Lung (tissue), 12 donors: ENCODE results near the gene TCP10L. TPM values are rescaled to one million over a fixed set of nuclear protein-coding genes. Genes with fewer than 3 reads are reported as not detected.

Source experiments
- ATAC-seq: fragments of 200-7000 bp; cut with Tn5 transposase; one replicate; pipeline ENCODE4 v1.9.1; 2020; ENCODE audit warnings: moderate number of reproducible peaks; ENCODE audit not compliant: insufficient read depth, low FRiP score
- DNase-seq, 3 donors: peaks; one replicate each; pipeline ENCODE4 v3.0.0-alpha.2; 2013 to 2017
- H3K27ac ChIP-seq, 2 donors: one replicate each; pipeline ENCODE4 v1.5.1; 2013; ENCODE audit warnings: mild to moderate bottlenecking in 2 of 2, moderate library complexity in 2 of 2, control low read depth in 1 of 2, inconsistent platforms in 1 of 2, low read depth in 1 of 2, low read length in 1 of 2
- H3K27me3 ChIP-seq, 3 donors: one replicate each; pipeline ENCODE4 v1.5.1; 2013; ENCODE audit warnings: low read length in 2 of 3; ENCODE audit not compliant: control insufficient read depth in 3 of 3, insufficient read depth in 3 of 3
- H3K36me3 ChIP-seq, 4 donors: one replicate each; pipeline ENCODE4 v1.5.1; 2013; ENCODE audit warnings: low read length in 4 of 4, mild to moderate bottlenecking in 1 of 4, moderate library complexity in 1 of 4; ENCODE audit not compliant: control insufficient read depth in 4 of 4, insufficient read depth in 4 of 4
- H3K4me1 ChIP-seq, 5 donors: one replicate each; pipeline ENCODE4 v1.5.1; 2013; ENCODE audit warnings: low read length in 5 of 5, mild to moderate bottlenecking in 2 of 5, moderate library complexity in 1 of 5; ENCODE audit not compliant: control insufficient read depth in 5 of 5, insufficient read depth in 5 of 5
- H3K4me3 ChIP-seq: one replicate; pipeline ENCODE4 v1.5.1; 2013; ENCODE audit warnings: mild to moderate bottlenecking, control low read depth, moderate library complexity
- H3K9ac ChIP-seq, 2 donors: one replicate each; pipeline ENCODE4 v1.5.1; 2013; ENCODE audit warnings: low read length in 2 of 2, control low read depth in 1 of 2; ENCODE audit not compliant: insufficient read depth in 1 of 2
- H3K9me3 ChIP-seq, 4 donors: one replicate each; pipeline ENCODE4 v1.5.1; 2013; ENCODE audit warnings: low read length in 3 of 4, mild to moderate bottlenecking in 1 of 4, moderate library complexity in 1 of 4; ENCODE audit not compliant: control insufficient read depth in 4 of 4, insufficient read depth in 3 of 4
- WGBS, 2 donors: extraction: QIAGEN DNeasy Blood & Tissue Kit; methylation state at CpG; one replicate each; pipeline ENCODE4 v1.1.7; 2013; 5-methylcytosine and 5-hydroxymethylcytosine counted together
- polyA plus RNA-seq, 2 donors: library from polyadenylated mRNA; stranded (reverse); fragments of 200-250 nt; gene quantifications; one replicate each; pipeline ENCODE4 v1.2.1, GENCODE V29; 2013
- total RNA-seq, 2 donors: library from RNA; depleted of rRNA in 1 of 2; stranded (reverse); fragments of >200 nt in 1 of 2; gene quantifications; one replicate each; pipeline ENCODE4 v1.2.1, GENCODE V29; 2014 to 2021
- TF ChIP-seq, protein P1 (sequence below): IDR thresholded peaks from 2 replicates; pipeline ENCODE4 v1.5.1; 2012; ENCODE audit warnings: mild to moderate bottlenecking; ENCODE audit errors: control extremely low read depth, extremely low read depth
- donor health status: control.
- donor health status: control.
- donor health status: Bipolar disorder and iron deficiency.
- donor health status: healthy.
- donor health status: DM: yes; HTN: yes; CAD: no.

Gene TCP10L
- total and polyA plus RNA-seq, 4 donors: 0.25 to 0.71 (median 0.54) TPM

GRCh38 chr21:32569261-32570230 is 15.8 kb downstream of the TCP10L start:
- 4% methylated on average over 61 of the region's 61 CpGs for WGBS, 2 donors
- peak; percentile 92 for ATAC-seq

GRCh38 chr21:32567626-32568025 is 17.7 kb downstream of the TCP10L start:
- no peaks in the 10 kb centered on the region for H3K27me3 ChIP-seq
- no peak for ATAC-seq
- WGBS, 2 donors: 95% methylated on average over 8 of the region's 8 CpGs
- H3K9ac ChIP-seq: no peak overlapping the region
- TF ChIP-seq, protein P1, sequence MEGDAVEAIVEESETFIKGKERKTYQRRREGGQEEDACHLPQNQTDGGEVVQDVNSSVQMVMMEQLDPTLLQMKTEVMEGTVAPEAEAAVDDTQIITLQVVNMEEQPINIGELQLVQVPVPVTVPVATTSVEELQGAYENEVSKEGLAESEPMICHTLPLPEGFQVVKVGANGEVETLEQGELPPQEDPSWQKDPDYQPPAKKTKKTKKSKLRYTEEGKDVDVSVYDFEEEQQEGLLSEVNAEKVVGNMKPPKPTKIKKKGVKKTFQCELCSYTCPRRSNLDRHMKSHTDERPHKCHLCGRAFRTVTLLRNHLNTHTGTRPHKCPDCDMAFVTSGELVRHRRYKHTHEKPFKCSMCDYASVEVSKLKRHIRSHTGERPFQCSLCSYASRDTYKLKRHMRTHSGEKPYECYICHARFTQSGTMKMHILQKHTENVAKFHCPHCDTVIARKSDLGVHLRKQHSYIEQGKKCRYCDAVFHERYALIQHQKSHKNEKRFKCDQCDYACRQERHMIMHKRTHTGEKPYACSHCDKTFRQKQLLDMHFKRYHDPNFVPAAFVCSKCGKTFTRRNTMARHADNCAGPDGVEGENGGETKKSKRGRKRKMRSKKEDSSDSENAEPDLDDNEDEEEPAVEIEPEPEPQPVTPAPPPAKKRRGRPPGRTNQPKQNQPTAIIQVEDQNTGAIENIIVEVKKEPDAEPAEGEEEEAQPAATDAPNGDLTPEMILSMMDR: no peak
- H3K9me3 ChIP-seq: no peaks in the 10 kb centered on the region
- no peak for DNase-seq
- peaks cover 0 to 9% (median 0%) of the 10 kb centered on the region in 5 donors for H3K4me1 ChIP-seq
- no peak overlapping the region for H3K4me3 ChIP-seq
- no peak overlapping the region for H3K27ac ChIP-seq
- peaks cover 0 to 2% (median 0%) of the 10 kb centered on the region in 4 donors for H3K36me3 ChIP-seq

More at GRCh38 chr21:32569261-32570230, 15.8 kb downstream of the TCP10L start:
- TF ChIP-seq, protein P1: peak; percentile 68
- Histone ChIP-seq H3K27ac (peak overlapping the region in 1 of 2 donors; percentile 85), H3K36me3 (peaks cover 0 to 2% (median 0%) of the 10 kb centered on the region in 4 donors), H3K4me3 (peak overlapping the region; percentile 40), H3K9me3 (no peaks in the 10 kb centered on the region), H3K9ac (peak overlapping the region; percentile 37 to 79), H3K4me1 (peaks cover 0 to 9% (median 0%) of the 10 kb centered on the region in 5 donors), H3K27me3 (peaks cover 0 to 4% (median 0%) of the 10 kb centered on the region in 3 donors)
- peak; percentile 78 to 87 (median 82) for DNase-seq

DNA sequence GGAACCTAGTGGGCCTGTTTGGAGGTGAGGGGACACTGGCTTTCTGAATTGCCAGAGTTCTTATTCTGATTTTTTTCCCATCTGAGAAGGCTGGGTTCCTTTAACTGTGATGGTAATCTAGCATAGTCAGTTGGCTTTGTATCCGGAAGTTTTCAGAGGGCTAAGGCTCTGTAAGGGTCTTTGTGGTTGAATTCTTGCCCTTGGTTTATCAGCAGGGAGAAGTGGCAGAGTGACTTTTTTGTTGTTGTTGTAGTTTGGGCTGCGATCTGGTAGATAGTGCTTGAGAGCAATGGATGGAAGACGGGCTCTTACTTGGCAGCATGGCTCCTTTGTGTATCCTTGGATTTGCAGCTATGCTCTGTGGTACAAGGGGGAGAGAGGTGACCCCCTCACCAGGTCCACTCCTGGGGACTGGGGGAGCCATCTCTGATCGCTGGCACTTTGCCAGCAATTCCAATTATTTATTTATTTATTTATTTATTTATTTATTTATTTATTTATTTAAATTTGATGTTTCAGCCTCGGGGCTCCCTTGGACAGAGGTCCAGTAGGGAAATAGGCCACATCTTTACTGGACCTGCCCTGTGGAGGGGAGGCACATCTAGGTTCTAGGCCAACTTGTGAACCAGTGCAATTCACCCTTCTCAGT is 18.5 kb downstream of the TCP10L start:
- Histone ChIP-seq H3K27ac (no peak overlapping the region), H3K4me3 (no peak overlapping the region), H3K27me3 (no peaks in the 10 kb centered on the region), H3K36me3 (peaks cover 0 to 2% (median 0%) of the 10 kb centered on the region in 4 donors), H3K9ac (no peak overlapping the region), H3K4me1 (peaks cover 0 to 9% (median 0%) of the 10 kb centered on the region in 5 donors), H3K9me3 (no peaks in the 10 kb centered on the region)
- no peak for DNase-seq
- TF ChIP-seq, protein P1: no peak
- no peak for ATAC-seq
- WGBS, 2 donors: 91 to 95% methylated on average over 5 of the region's 5 CpGs
